GM18951 (cell line): ENCODE data around the gene DR1.
A peak's percentile ranks its signal among the peaks of the same experiment; 100 is the strongest.

Experiments used
- POLR2A ChIP-seq: IDR thresholded peaks from 4 replicates; pipeline ENCODE4 v1.6.1; 2011; ENCODE audit warnings: mild to moderate bottlenecking; ENCODE audit not compliant: insufficient read length, insufficient read depth; ENCODE audit errors: extremely low read depth
- in situ Hi-C: fragments of 300-500 bp; cut with MboI; formaldehyde crosslinking; loops from one replicate; pipeline ENCODE4 v1.12.0; 2022; ENCODE audit warnings: low sequenced_read_pairs, mixed read lengths, inconsistent platforms; ENCODE audit not compliant: unreplicated experiment

DR1 gene

DNA sequence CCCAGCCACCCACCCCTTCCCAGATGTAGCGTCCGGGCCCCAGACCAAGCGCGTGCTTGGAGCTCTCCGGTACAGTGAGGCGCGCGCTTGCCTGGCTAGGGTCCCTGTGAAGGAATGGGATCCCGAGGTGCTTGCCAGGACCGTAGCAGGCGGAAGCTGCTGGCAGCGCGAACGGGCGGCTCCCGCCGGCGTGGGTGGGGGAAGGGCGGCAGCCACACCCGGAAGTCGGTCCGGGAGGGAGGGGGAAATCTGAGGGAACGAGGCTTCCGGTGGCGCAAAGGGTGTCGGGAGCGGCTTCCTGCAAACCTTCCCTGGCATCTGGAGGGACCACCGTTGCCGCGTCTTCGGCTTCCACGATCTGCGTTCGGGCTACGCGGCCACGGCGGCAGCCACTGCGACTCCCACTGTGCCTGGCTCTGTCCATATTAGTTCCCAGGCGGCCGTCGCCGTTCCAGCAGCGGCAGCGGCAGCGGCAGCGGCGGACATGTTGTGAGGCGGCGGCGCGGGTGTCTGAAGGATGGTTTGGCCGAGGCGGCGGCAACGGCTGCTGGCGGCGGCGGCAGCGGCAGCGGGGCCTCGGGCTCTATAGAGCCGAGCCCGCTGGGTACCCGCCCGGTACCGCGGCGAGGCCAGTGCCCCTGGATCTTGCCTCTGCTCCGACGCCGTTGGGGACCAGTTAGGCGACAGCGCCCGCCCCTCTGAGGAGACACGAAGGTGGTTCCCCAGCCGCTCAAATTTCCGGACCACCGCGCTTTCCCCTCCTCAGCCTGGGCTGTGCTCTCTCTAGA, at the start of gene DR1:
DR1 (plus strand) TSS at position 275 of the 788 bp plus-strand sequence. CDS start 739 bp downstream, outside the sequence.
- in situ Hi-C loops, result no loop called here
- TF ChIP-seq POLR2A, result peak; percentile 94

DNA sequence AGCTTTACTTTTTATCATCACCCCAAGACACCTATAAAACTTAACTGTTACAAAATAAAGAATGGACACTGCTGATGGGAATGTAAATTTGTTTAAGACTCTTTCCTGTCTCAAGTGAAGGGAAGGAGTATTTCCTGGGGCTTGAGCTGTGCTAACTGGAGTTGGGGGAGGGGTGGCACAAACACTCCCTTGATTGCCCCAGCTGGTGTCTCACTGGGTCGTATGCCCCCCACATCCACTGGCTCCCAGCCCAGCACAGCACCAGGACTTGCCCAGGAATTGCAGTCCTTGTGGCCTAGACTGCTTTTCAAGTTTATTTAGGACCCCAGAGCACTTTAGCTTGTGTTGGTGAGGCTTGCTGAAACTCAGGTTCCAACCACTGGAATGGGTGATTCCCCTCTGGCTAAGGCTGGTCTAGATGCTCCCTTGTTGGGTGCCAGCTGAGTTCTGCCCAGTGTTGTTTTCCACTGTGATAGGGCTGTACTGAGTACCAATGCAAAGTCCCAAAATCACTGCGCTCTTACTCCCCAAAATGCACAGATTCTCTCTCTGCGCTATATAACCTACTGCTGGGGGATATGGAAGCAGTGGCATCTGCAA, 49.1 kb upstream of the DR1 start:
- no peak for TF ChIP-seq POLR2A
- in situ Hi-C loops, result no loop called here

DNA sequence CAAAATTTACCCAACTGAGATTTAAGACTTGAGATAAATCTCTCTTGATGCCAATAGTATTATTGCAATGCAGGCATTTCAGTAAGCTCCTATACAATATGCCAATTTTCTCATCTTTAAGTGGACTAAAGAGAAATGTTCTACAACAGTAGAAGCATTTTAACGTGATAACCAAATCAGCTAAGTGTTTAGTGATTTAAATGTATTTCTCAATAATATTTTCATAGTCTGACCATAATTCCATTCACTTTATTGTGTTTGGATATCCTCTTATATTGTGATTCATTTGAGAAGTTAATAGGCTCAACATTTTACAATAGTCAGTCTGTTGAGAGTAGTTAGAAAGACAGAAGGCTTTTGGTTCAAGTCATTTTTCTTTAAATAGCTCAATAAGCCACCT, 44.6 kb upstream of the DR1 start:
- no peak for TF ChIP-seq POLR2A
- in situ Hi-C loops, result loop anchor here (25.0 kb wide), 1 partner anchor 311 kb away; no protein-coding TSS in a partner anchor

DNA sequence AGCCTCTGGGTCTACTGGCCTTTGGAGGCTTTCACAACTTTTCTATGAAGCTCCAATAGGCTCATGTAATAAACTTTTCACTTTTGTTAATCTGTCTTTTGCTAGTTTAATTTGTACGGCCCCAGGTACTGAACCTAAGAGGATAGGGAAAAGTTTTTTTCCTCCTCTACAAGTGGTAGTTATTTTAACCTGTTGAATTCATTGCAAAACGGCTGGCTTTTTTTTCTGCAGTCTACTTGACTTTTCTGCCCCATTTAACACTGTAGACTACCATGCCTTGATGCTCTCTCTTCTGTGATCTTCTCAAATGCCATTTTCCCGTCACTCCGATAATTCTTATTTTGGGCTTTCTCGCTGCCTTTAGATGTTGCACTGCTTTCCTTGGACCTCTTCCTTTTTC, 43.6 kb upstream of the DR1 start:
- in situ Hi-C loops, result loop anchor here (25.0 kb wide), 1 partner anchor 310 kb away; no protein-coding TSS in a partner anchor

DNA sequence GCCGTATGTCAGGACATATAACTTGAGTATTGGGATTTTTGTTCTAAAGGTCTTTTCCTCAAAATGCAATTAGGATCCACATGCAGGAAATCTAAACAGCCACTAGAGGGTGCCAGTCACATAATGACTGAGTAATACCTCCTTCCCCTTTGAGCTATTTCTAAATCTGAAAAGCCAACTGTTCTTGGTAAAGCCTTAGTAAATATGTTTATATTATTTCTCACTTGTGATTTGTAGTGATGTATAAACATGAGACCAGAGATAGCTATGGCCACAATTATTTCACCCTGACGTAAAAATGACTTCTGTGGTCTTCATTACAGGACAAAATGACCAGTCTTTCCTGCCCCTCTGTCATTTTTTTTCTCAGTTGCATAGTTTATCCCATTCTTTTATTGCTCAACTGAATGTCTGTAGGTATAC, 41.0 kb upstream of the DR1 start:
- no peak for TF ChIP-seq POLR2A
- in situ Hi-C loops, result loop anchor here (25.0 kb wide), 1 partner anchor 308 kb away; no protein-coding TSS in a partner anchor

More for the DNA sequence above, 43.6 kb upstream of the DR1 start:
- no peak for TF ChIP-seq POLR2A

DNA sequence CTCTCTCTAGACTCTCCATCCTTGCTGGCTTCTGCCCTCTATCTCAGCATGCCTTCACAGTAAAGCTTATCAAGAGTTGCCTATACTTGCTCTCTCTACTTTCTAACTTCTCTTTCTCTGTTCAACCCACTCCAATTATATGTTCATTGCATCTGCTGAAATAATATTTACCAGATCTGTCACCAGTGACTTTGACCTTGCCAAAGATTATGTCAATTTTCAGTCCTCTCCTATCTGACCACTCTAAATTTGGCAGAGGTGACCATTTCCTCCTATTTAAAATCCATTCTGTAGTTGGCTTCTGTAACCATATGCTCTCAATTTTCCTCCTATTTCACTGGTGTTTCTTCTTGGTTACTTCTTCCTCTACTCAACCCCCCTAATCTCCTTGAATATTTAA, 38.8 kb upstream of the DR1 start:
- in situ Hi-C loops, result loop anchor here (25.0 kb wide), 1 partner anchor 305 kb away; no protein-coding TSS in a partner anchor
- no peak for TF ChIP-seq POLR2A

DNA sequence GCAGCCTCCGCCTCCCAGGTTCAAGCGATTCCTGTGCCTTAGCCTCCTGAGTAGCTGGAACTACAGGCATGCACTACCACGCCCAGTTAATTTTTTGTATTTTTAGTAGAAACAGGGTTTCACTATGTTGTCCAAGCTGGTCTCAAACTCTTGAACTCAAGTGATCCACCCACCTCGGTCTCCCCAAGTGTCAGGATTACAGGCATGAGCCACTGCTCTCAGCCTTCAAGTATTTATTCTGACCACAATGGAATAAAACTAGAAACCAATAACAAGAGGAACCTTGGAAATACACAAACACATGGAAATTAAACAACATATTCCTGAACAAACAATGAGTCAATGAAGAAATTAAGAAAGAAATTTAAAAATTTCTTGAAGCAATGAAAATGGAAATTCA, 32.7 kb upstream of the DR1 start:
- in situ Hi-C loops, result loop anchor here (25.0 kb wide), 1 partner anchor 299 kb away; no protein-coding TSS in a partner anchor
- TF ChIP-seq POLR2A, result no peak

DNA sequence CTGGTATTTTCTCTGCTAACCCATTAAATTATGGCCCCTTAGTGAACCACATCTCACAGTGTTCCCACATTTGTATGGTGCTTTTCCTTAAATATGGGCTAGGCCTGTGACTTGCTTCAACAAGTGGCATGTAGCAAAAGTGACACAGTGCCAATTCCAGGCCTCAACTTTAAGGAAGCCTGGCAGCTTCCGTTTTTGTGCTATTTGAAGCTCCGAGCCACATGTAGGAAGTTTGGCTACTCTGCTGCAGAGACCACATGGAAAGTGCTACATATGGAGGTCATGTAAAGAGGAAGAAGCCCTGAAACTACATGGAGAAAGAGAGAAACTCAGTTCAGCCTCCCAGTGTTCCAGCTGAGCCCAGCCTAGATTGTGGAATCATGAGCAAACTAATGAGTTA, 28.5 kb upstream of the DR1 start:
- in situ Hi-C loops, result loop anchor here (25.0 kb wide), 1 partner anchor 295 kb away; no protein-coding TSS in a partner anchor
- no peak for TF ChIP-seq POLR2A

DNA sequence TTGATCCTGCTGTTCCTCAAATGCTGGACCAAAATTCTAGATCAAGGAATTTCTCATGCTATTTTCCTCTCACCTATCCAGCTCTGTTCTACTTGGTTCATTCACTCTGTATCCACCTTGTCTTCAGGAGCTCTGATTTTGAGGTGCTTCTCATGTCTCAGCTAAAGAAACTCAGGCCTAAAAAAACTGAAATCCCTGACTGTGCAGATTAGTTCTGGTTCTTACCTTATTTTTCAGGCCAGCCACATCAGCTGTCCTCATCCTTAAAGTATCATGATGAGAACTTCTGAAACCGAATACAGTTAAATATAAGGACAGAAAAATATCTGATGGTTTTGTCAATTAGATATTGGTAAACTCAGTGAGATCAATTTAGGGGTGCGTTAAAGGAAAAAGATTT, 27.8 kb upstream of the DR1 start:
- in situ Hi-C loops, result loop anchor here (25.0 kb wide), 1 partner anchor 294 kb away; no protein-coding TSS in a partner anchor
- TF ChIP-seq POLR2A, result no peak

DNA sequence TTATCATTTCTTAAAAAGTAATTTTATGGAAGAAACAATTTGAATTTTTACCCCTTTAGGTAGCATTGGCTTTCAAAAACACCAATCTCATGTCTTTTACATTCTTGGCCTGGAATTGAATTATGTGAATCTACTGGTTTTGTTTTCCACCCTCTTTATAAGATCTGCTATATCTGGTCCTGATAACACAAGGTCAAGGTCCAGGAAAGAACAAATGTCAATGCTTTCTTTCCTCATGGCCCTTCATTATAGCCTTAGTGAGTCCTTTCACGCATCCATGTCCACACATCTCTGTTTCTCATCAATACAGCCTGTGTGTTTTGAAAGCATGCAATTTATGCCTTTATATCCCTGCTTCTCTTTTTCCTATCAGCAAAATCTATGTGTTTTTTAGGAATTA, 24.0 kb upstream of the DR1 start:
- in situ Hi-C loops, result loop anchor here (25.0 kb wide), 1 partner anchor 291 kb away; no protein-coding TSS in a partner anchor
- no peak for TF ChIP-seq POLR2A

DNA sequence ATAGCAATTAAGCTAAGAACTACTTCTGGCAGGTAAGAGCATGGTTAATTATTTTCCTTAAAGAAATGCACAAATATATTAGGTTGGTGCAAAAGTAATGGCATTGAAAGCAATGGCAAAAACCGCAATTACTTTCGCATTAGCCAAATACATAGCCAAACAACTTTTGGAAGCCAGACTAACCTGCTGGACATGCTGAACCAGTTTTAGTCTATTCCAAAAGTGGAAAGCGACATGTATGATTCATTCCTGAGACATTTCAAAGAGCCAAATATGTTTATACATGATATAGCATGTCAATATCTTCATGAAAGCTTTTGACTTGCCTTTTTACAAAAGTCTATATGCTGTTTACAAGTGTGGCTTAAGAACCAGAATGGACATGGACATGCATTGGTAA, 23.4 kb upstream of the DR1 start:
- in situ Hi-C loops, result loop anchor here (25.0 kb wide), 1 partner anchor 290 kb away; no protein-coding TSS in a partner anchor
- no peak for TF ChIP-seq POLR2A

DNA sequence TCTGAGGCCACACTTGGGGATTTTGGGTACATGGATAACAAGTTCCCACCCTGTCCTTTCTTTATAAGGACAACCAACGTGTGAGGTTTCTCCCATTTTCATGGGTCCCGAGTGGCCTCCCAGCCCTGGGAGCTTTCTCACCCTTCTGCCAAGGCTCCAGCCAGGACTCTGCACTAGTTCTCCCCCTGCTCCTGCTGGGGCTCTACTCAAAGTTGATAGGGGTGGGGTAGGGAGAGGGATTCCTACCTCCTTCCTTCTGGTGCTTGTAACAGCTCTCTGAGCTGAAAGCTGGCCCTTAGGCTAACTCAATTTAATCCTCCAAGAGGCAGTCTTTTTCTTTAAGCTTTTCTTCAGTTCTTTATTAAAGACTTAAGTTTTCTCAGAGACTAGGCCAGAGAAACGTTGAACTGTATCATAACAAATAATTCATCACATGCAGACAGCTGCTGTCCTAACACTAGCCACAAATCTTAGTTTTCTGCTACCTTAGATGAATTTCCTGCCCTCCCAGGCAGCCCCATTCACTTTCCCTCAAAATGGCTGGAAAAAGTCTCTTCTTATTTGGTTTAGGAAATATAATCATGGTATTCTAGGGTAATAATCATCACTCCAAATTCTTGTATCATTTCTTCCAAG, 22.4 kb upstream of the DR1 start:
- TF ChIP-seq POLR2A, result no peak
- in situ Hi-C loops, result loop anchor here (25.0 kb wide), 1 partner anchor 289 kb away; no protein-coding TSS in a partner anchor

DNA sequence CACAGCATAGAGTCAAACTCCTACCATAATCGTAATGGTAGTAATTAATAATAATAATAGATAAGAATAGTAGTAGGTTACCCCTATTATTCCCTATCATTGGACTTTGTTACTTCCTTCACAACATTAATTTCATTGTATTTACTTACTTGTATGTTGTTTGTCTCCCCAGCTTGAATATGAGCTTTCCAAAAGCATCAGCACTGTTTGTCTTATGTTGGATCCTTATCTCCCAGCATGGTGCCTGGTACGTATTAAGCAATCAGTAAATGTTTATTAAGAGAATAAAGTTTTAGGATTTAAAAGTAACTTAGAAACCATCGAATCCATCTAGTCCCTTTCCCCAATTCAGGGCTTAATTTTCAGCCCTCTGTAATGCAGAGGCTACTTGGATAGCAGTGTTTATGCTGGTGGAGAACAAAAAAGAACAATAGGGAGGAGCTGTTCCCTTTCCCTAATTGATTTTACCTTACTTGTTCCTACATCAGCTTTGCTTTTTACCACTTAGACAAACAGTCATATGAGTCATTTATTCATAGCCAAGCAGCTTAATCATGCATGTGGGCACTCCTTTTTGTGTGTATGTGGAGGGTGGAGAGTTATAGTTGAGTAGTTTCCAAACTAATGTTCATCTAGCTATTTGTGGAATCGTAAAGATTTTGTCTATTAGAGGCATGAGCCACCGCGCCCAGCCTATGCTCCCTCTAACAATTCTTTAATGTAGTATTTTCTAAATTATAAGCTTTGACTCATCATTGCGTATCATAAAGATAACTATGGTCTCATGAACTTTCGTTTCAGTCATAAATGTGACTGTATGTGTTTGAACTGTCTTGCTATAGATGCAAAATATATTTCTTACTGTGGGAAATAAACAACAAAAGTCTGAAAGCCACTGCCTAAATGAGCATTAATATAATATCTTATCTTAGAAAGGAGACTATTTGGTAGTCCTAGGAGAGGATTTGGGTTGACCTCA, 20.9 kb upstream of the DR1 start:
- in situ Hi-C loops, result loop anchor here (25.0 kb wide), 1 partner anchor 288 kb away; no protein-coding TSS in a partner anchor
- no peak for TF ChIP-seq POLR2A
